Stimulated activated effector memory CD8-positive, alpha-beta T cell treated with anti-CD3 and anti-CD28 coated beads, Interleukin-12 subunit alpha, Interleukin-12 subunit beta, amount 100 ng/mL, for 72 hours (primary cell): Measurements from ENCODE around the gene ECI1.

Source experiments
- ATAC-seq: fragments of 150-1000 bp; cut with Tn5 transposase; 2 replicates; pipeline ENCODE4 v1.10.0; 2021
- DNase-seq, 2 donors: peaks; one replicate each; pipeline ENCODE4 v3.0.0; 2021 to 2022; ENCODE audit warnings: low spot score in 2 of 2
- H3K27ac Mint-ChIP-seq: one replicate; pipeline ENCODE4 v1.8.0; 2022; ENCODE audit warnings: mild to moderate bottlenecking, mixed read lengths
- H3K36me3 Mint-ChIP-seq: one replicate; pipeline ENCODE4 v1.8.0; 2022; ENCODE audit warnings: mild to moderate bottlenecking, mixed read lengths
- H3K4me1 Mint-ChIP-seq: one replicate; pipeline ENCODE4 v1.8.0; 2022; ENCODE audit warnings: mixed read lengths
- H3K4me3 Mint-ChIP-seq: one replicate; pipeline ENCODE4 v1.8.0; 2022; ENCODE audit warnings: mild to moderate bottlenecking, mixed read lengths
- H3K9me3 Mint-ChIP-seq: one replicate; pipeline ENCODE4 v1.8.0; 2022; ENCODE audit warnings: mixed read lengths

The ECI1 gene

GRCh38 chr16:2251296-2252111 is at the start of gene ECI1:
TSS of gene ECI1 (minus strand) at chr16:2251587. CDS start at chr16:2251566, 21 bp downstream.
- H3K4me1 Mint-ChIP-seq: no peaks in the 10 kb centered on the region
- H3K27ac Mint-ChIP-seq: peak within 1 kb of the TSS; percentile 81
- H3K4me3 Mint-ChIP-seq: peak within 1 kb of the TSS; percentile 78
- ATAC-seq (peak; percentile 90), DNase-seq (peak; percentile 76 to 95)
- H3K36me3 Mint-ChIP-seq: peaks cover 78% of the 10 kb centered on the region
- no peaks in the 10 kb centered on the region for H3K9me3 Mint-ChIP-seq

- no peaks in the 10 kb centered on the region for H3K4me1 Mint-ChIP-seq
- no peaks in the 10 kb centered on the region for H3K36me3 Mint-ChIP-seq
- ATAC-seq: no peak
- no peak overlapping the region for H3K4me3 Mint-ChIP-seq
- no peak overlapping the region for H3K27ac Mint-ChIP-seq
- no peaks in the 10 kb centered on the region for H3K9me3 Mint-ChIP-seq
- DNase-seq: no peak
Observed at GRCh38 chr16:2299915-2300192, 48.5 kb upstream of the ECI1 start.

GRCh38 chr16:2299121-2299914 is 47.9 kb upstream of the ECI1 start:
- Mint-ChIP-seq H3K36me3 (no peaks in the 10 kb centered on the region), H3K4me3 (no peak overlapping the region), H3K4me1 (no peaks in the 10 kb centered on the region), H3K27ac (no peak overlapping the region), H3K9me3 (no peaks in the 10 kb centered on the region)
- DNase-seq: no peak
- ATAC-seq: no peak

- Mint-ChIP-seq H3K9me3 (no peaks in the 10 kb centered on the region), H3K27ac (no peak overlapping the region), H3K36me3 (no peaks in the 10 kb centered on the region), H3K4me3 (no peak overlapping the region), H3K4me1 (no peaks in the 10 kb centered on the region)
- ATAC-seq (no peak), DNase-seq (no peak)
Observed at GRCh38 chr16:2298621-2299020, 47.2 kb upstream of the ECI1 start.

GRCh38 chr16:2297506-2297860 is 46.1 kb upstream of the ECI1 start:
- no peak for ATAC-seq
- no peak overlapping the region for H3K27ac Mint-ChIP-seq
- H3K9me3 Mint-ChIP-seq: no peaks in the 10 kb centered on the region
- H3K36me3 Mint-ChIP-seq: no peaks in the 10 kb centered on the region
- no peak for DNase-seq
- no peak overlapping the region for H3K4me3 Mint-ChIP-seq
- H3K4me1 Mint-ChIP-seq: no peaks in the 10 kb centered on the region

GRCh38 chr16:2296661-2297505 is 45.5 kb upstream of the ECI1 start:
- H3K9me3 Mint-ChIP-seq: no peaks in the 10 kb centered on the region
- H3K27ac Mint-ChIP-seq: no peak overlapping the region
- no peak overlapping the region for H3K4me3 Mint-ChIP-seq
- no peaks in the 10 kb centered on the region for H3K4me1 Mint-ChIP-seq
- DNase-seq (no peak), ATAC-seq (peak; percentile 45)
- H3K36me3 Mint-ChIP-seq: no peaks in the 10 kb centered on the region

GRCh38 chr16:2295056-2295798 is 43.8 kb upstream of the ECI1 start:
- Mint-ChIP-seq H3K9me3 (no peaks in the 10 kb centered on the region), H3K4me1 (no peaks in the 10 kb centered on the region)
- peak; percentile 62 for ATAC-seq

GRCh38 chr16:2292221-2292620 is 40.8 kb upstream of the ECI1 start:
- ATAC-seq: no peak
- H3K36me3 Mint-ChIP-seq: no peaks in the 10 kb centered on the region
- H3K27ac Mint-ChIP-seq: no peak overlapping the region
- H3K4me1 Mint-ChIP-seq: no peaks in the 10 kb centered on the region
- H3K4me3 Mint-ChIP-seq: no peak overlapping the region
- no peak for DNase-seq
- no peaks in the 10 kb centered on the region for H3K9me3 Mint-ChIP-seq

More at GRCh38 chr16:2295056-2295798, 43.8 kb upstream of the ECI1 start:
- H3K4me3 Mint-ChIP-seq: no peak overlapping the region
- no peaks in the 10 kb centered on the region for H3K36me3 Mint-ChIP-seq
- no peak for DNase-seq
- H3K27ac Mint-ChIP-seq: no peak overlapping the region

- DNase-seq (no peak), ATAC-seq (no peak)
- Mint-ChIP-seq H3K4me3 (no peak overlapping the region), H3K36me3 (peaks cover under 1% of the 10 kb centered on the region), H3K9me3 (no peaks in the 10 kb centered on the region), H3K4me1 (no peaks in the 10 kb centered on the region), H3K27ac (no peak overlapping the region)
Observed at GRCh38 chr16:2289282-2289681, 37.9 kb upstream of the ECI1 start.

GRCh38 chr16:2288726-2289125 is 37.3 kb upstream of the ECI1 start:
- Mint-ChIP-seq H3K4me3 (no peak overlapping the region), H3K27ac (no peak overlapping the region), H3K4me1 (no peaks in the 10 kb centered on the region), H3K36me3 (peaks cover 6% of the 10 kb centered on the region), H3K9me3 (no peaks in the 10 kb centered on the region)
- DNase-seq (no peak), ATAC-seq (no peak)

- H3K27ac Mint-ChIP-seq: no peak overlapping the region
- no peak for ATAC-seq
Observed at GRCh38 chr16:2287916-2288547, 36.6 kb upstream of the ECI1 start.

GRCh38 chr16:2286550-2286949 is 35.2 kb upstream of the ECI1 start:
- Mint-ChIP-seq H3K9me3 (no peaks in the 10 kb centered on the region), H3K4me3 (no peak overlapping the region), H3K4me1 (no peaks in the 10 kb centered on the region), H3K27ac (no peak overlapping the region), H3K36me3 (peaks cover 7% of the 10 kb centered on the region)
- DNase-seq (no peak), ATAC-seq (no peak)

More at GRCh38 chr16:2287916-2288547, 36.6 kb upstream of the ECI1 start:
- H3K4me3 Mint-ChIP-seq: no peak overlapping the region
- no peak for DNase-seq
- peaks cover 7% of the 10 kb centered on the region for H3K36me3 Mint-ChIP-seq
- no peaks in the 10 kb centered on the region for H3K9me3 Mint-ChIP-seq
- no peaks in the 10 kb centered on the region for H3K4me1 Mint-ChIP-seq

- peaks cover 7% of the 10 kb centered on the region for H3K36me3 Mint-ChIP-seq
- no peaks in the 10 kb centered on the region for H3K4me1 Mint-ChIP-seq
- H3K9me3 Mint-ChIP-seq: no peaks in the 10 kb centered on the region
- no peak for ATAC-seq
- DNase-seq: no peak
- H3K27ac Mint-ChIP-seq: no peak overlapping the region
- no peak overlapping the region for H3K4me3 Mint-ChIP-seq
Observed at GRCh38 chr16:2285731-2286191, 34.4 kb upstream of the ECI1 start.

- H3K4me1 Mint-ChIP-seq: no peaks in the 10 kb centered on the region
- H3K36me3 Mint-ChIP-seq: peaks cover 7% of the 10 kb centered on the region
- no peak for ATAC-seq
- H3K4me3 Mint-ChIP-seq: no peak overlapping the region
- no peak overlapping the region for H3K27ac Mint-ChIP-seq
- no peak for DNase-seq
- no peaks in the 10 kb centered on the region for H3K9me3 Mint-ChIP-seq
Observed at GRCh38 chr16:2284797-2285576, 33.6 kb upstream of the ECI1 start.
